HG03460 (cell line): ENCODE measurements around the gene RAPGEF5.
A peak's percentile ranks its signal among the peaks of the same experiment; 100 is the strongest.
"Not testable (repeated sequence)": the region's sequence is repeated elsewhere in the genome, so short reads cannot be mapped to it uniquely, and the experiment has no call there.

ENCODE experiments used
- ATAC-seq: cut with Tn5 transposase; IDR thresholded peaks from one replicate; pipeline ENCODE4 v1.9.1; 2021; ENCODE audit not compliant: unreplicated experiment

RAPGEF5 gene

GRCh38 chr7:22093936-22094335 is 263.0 kb downstream of the RAPGEF5 start:
- ATAC-seq = no peak

GRCh38 chr7:22093001-22093400 is 264.0 kb downstream of the RAPGEF5 start:
- ATAC-seq = no peak

GRCh38 chr7:22090958-22091525 is 265.9 kb downstream of the RAPGEF5 start:
- not testable (repeated sequence) for ATAC-seq

GRCh38 chr7:22090512-22090911 is 266.4 kb downstream of the RAPGEF5 start:
- no peak for ATAC-seq

GRCh38 chr7:22090107-22090506 is 266.8 kb downstream of the RAPGEF5 start:
- ATAC-seq = no peak

- no peak for ATAC-seq
These were observed 268.1 kb downstream of the RAPGEF5 start for GRCh38 chr7:22088827-22089226.

- ATAC-seq = no peak
These were observed 269.1 kb downstream of the RAPGEF5 start for GRCh38 chr7:22087861-22088260.

GRCh38 chr7:22083704-22084240 is 273.2 kb downstream of the RAPGEF5 start:
- no peak for ATAC-seq

GRCh38 chr7:22082886-22083703 is 273.9 kb downstream of the RAPGEF5 start:
- ATAC-seq = peak; percentile 96

GRCh38 chr7:22082553-22082885 is 274.4 kb downstream of the RAPGEF5 start:
- ATAC-seq = no peak

GRCh38 chr7:22080219-22080618 is 276.7 kb downstream of the RAPGEF5 start:
- not testable (repeated sequence) for ATAC-seq

- not testable (repeated sequence) for ATAC-seq
These were observed 278.1 kb downstream of the RAPGEF5 start for GRCh38 chr7:22078872-22079271.

- ATAC-seq = no peak
These were observed 281.4 kb downstream of the RAPGEF5 start for GRCh38 chr7:22075561-22075960.

GRCh38 chr7:22074897-22075296 is 282.1 kb downstream of the RAPGEF5 start:
- no peak for ATAC-seq
